H1 (cell line): ENCODE data around the gene ATP6V1C2. TPM values are rescaled to one million over a fixed set of nuclear protein-coding genes. Genes with fewer than 3 reads are reported as not detected.

ENCODE experiments used
- CTCF ChIA-PET: fragments of 300-600 bp; sonication (Branson Sonifier 250); formaldehyde crosslinking; loops from one replicate; lab custom pipeline; 2021; ENCODE audit not compliant: partially characterized antibody; lab: Charles Lee
- POLR2A ChIA-PET: fragments of 300-600 bp; sonication (Branson Sonifier 250); formaldehyde crosslinking; loops from one replicate; lab custom pipeline; 2021; ENCODE audit warnings: inconsistent platforms; ENCODE audit not compliant: partially characterized antibody; lab: Charles Lee
- DNase-seq, 2 experiments: peaks; one replicate each; pipeline versions ENCODE4 v3.0.0 to v3.0.0-alpha.2; 2010 to 2022; ENCODE audit warnings: low spot score in 2 of 2, low read depth in 1 of 2, mixed read lengths in 1 of 2
- FAIRE-seq: peaks from 2 replicates; lab custom pipeline; 2011; peaks lifted over from hg19 to GRCh38; lab: Jason Lieb, UNC
- H2AFZ ChIP-seq: 2 replicates; pipeline ENCODE4 v1.8.1; 2012; ENCODE audit warnings: low read length, inconsistent platforms
- H2AK5ac ChIP-seq: 2 replicates; pipeline ENCODE4 v1.6.1; 2013; ENCODE audit warnings: low read depth, low read length
- H2BK120ac ChIP-seq: replicated peaks from 2 replicates; pipeline ENCODE3; 2013; ENCODE audit warnings: low read depth, low read length, inconsistent platforms
- H2BK12ac ChIP-seq: 2 replicates; pipeline ENCODE4 v1.6.1; 2013; ENCODE audit warnings: low read depth, low read length
- H2BK15ac ChIP-seq: 2 replicates; pipeline ENCODE4 v1.6.1; 2013; ENCODE audit warnings: low read length
- H2BK20ac ChIP-seq: 2 replicates; pipeline ENCODE4 v1.6.1; 2013; ENCODE audit warnings: low read length
- H2BK5ac ChIP-seq: 2 replicates; pipeline ENCODE4 v1.6.1; 2013; ENCODE audit warnings: low read depth, low read length
- H3K14ac ChIP-seq: 2 replicates; pipeline ENCODE4 v1.6.1; 2013; ENCODE audit warnings: inconsistent platforms; ENCODE audit not compliant: insufficient read length
- H3K18ac ChIP-seq: 2 replicates; pipeline ENCODE4 v1.6.1; 2013; ENCODE audit warnings: low read length; ENCODE audit errors: extremely low read depth
- H3K23ac ChIP-seq: 2 replicates; pipeline ENCODE4 v1.6.1; 2013; ENCODE audit warnings: inconsistent platforms; ENCODE audit not compliant: insufficient read length
- H3K23me2 ChIP-seq: 2 replicates; pipeline ENCODE4 v1.6.1; 2013; ENCODE audit warnings: low read depth, low read length
- H3K27ac ChIP-seq: 2 replicates; pipeline ENCODE4 v1.6.1; 2011; ENCODE audit warnings: low read depth, low read length, inconsistent platforms
- H3K27me3 ChIP-seq, 4 experiments: replicated peaks in 1 of 4; 1 replicate in 1 of 4; 2 replicates in 3 of 4; pipeline versions ENCODE4 v1.6.1 to v1.8.1; 2011 to 2013; ENCODE audit warnings: low read length in 3 of 4, mild to moderate bottlenecking in 3 of 4, inconsistent platforms in 2 of 4, mixed read lengths in 2 of 4, moderate library complexity in 1 of 4; ENCODE audit not compliant: control insufficient read depth in 3 of 4, insufficient read depth in 3 of 4; ENCODE audit errors: extremely low read depth in 1 of 4
- H3K36me3 ChIP-seq, 4 experiments: 2 replicates each; pipeline versions ENCODE4 v1.6.1 to v1.8.1; 2011 to 2013; ENCODE audit warnings: mild to moderate bottlenecking in 4 of 4, low read length in 3 of 4, moderate library complexity in 2 of 4, control low read depth in 1 of 4, inconsistent platforms in 1 of 4; ENCODE audit not compliant: insufficient read depth in 4 of 4, control insufficient read depth in 2 of 4
- H3K4ac ChIP-seq: replicated peaks from 2 replicates; pipeline ENCODE3; 2013; ENCODE audit warnings: low read length, low read depth, mixed read lengths, inconsistent platforms; ENCODE audit not compliant: insufficient read length
- H3K4me1 ChIP-seq, 4 experiments: replicated peaks in 1 of 4; 1 replicate in 1 of 4; 2 replicates in 3 of 4; pipeline versions ENCODE4 v1.6.1 to v1.8.1; 2011 to 2013; ENCODE audit warnings: low read length in 3 of 4, inconsistent platforms in 2 of 4, mixed read lengths in 1 of 4; ENCODE audit not compliant: insufficient read depth in 4 of 4, control insufficient read depth in 3 of 4
- H3K4me2 ChIP-seq, 2 experiments: 2 replicates each; pipeline versions ENCODE4 v1.6.1 to v1.8.1; 2011 to 2013; ENCODE audit warnings: low read depth in 2 of 2, low read length in 2 of 2, control low read depth in 1 of 2, inconsistent platforms in 1 of 2, mild to moderate bottlenecking in 1 of 2; ENCODE audit not compliant: insufficient read depth in 1 of 2
- H3K4me3 ChIP-seq, 4 experiments: fragments of 200-600, 300-600 bp in 1 of 4; sonication (generic), shearing (Covaris generic), sonication (Bioruptor Twin) in 1 of 4; 2 replicates each; pipeline versions ENCODE4 v1.5.1 to v1.8.1; 2011 to 2016; ENCODE audit warnings: low read length in 4 of 4, low read depth in 3 of 4, control low read depth in 2 of 4, inconsistent platforms in 2 of 4, mild to moderate bottlenecking in 2 of 4, mixed read lengths in 1 of 4, moderate library complexity in 1 of 4; ENCODE audit not compliant: insufficient read depth in 2 of 4; ENCODE audit errors: extremely low read depth in 1 of 4
- H3K56ac ChIP-seq: replicated peaks from 2 replicates; pipeline ENCODE3; 2013; ENCODE audit warnings: low read depth, mild to moderate bottlenecking, mixed read lengths, low read length, inconsistent platforms; ENCODE audit not compliant: insufficient read length
- H3K79me1 ChIP-seq: 2 replicates; pipeline ENCODE4 v1.6.1; 2013; ENCODE audit warnings: low read depth, low read length, control low read depth
- H3K79me2 ChIP-seq, 2 experiments: 2 replicates each; pipeline versions ENCODE4 v1.6.1 to v1.8.1; 2012 to 2013; ENCODE audit warnings: low read length in 2 of 2, mild to moderate bottlenecking in 2 of 2, inconsistent platforms in 1 of 2; ENCODE audit not compliant: insufficient read depth in 2 of 2, control insufficient read depth in 1 of 2
- H3K9ac ChIP-seq, 4 experiments: replicated peaks in 1 of 4; 1 replicate in 1 of 4; 2 replicates in 3 of 4; pipeline versions ENCODE4 v1.6.1 to v1.8.1; 2011 to 2013; ENCODE audit warnings: low read depth in 3 of 4, low read length in 3 of 4, control low read depth in 2 of 4, mild to moderate bottlenecking in 2 of 4, moderate library complexity in 2 of 4, inconsistent platforms in 1 of 4; ENCODE audit errors: extremely low read depth in 1 of 4
- H3K9me3 ChIP-seq, 2 experiments: 2 replicates each; pipeline versions ENCODE4 v1.6.1 to v1.8.1; 2012 to 2013; ENCODE audit warnings: mild to moderate bottlenecking in 2 of 2, moderate library complexity in 2 of 2, control low read depth in 1 of 2, inconsistent platforms in 1 of 2, low read depth in 1 of 2, low read length in 1 of 2, mixed read lengths in 1 of 2; ENCODE audit not compliant: insufficient read depth in 2 of 2
- H4K20me1 ChIP-seq, 2 experiments: replicated peaks in 1 of 2; 2 replicates each; pipeline versions ENCODE3 to v1.8.1; 2011 to 2013; ENCODE audit warnings: inconsistent platforms in 2 of 2, low read length in 2 of 2, mild to moderate bottlenecking in 1 of 2; ENCODE audit not compliant: insufficient read depth in 2 of 2, control insufficient read depth in 1 of 2
- H4K5ac ChIP-seq: 2 replicates; pipeline ENCODE4 v1.6.1; 2013; ENCODE audit warnings: low read length, low read depth, mixed read lengths, inconsistent platforms; ENCODE audit not compliant: insufficient read length
- H4K8ac ChIP-seq: 2 replicates; pipeline ENCODE4 v1.8.0; 2013; ENCODE audit warnings: mild to moderate bottlenecking, moderate library complexity, low read length, inconsistent platforms; ENCODE audit not compliant: insufficient read depth; ENCODE audit errors: extremely low read depth
- H4K91ac ChIP-seq: replicated peaks from 2 replicates; pipeline ENCODE3; 2013; ENCODE audit warnings: low read length, mixed read lengths, inconsistent platforms; ENCODE audit not compliant: insufficient read length
- KDM4A ChIP-seq: IDR thresholded peaks from one replicate; pipeline ENCODE4 v1.7.1; 2012; ENCODE audit warnings: low read depth, mild to moderate bottlenecking, moderate library complexity, low read length, inconsistent platforms; ENCODE audit not compliant: severe bottlenecking
- MAFK ChIP-seq: IDR thresholded peaks from 2 replicates; pipeline ENCODE4 v1.6.1; 2012; ENCODE audit warnings: low read depth, mild to moderate bottlenecking, improper control_type of control experiment, low read length
- POLR2A ChIP-seq, 2 experiments: IDR thresholded peaks; 1 replicate in 1 of 2; 2 replicates in 1 of 2; pipeline ENCODE4 v1.6.1; 2011; ENCODE audit warnings: low read depth in 2 of 2, low read length in 2 of 2, mild to moderate bottlenecking in 2 of 2; ENCODE audit errors: control extremely low read depth in 1 of 2
- SP1 ChIP-seq: IDR thresholded peaks from 2 replicates; pipeline ENCODE4 v1.6.1; 2011; ENCODE audit warnings: low read depth, low read length
- TAF7 ChIP-seq: optimal IDR thresholded peaks from 2 replicates; pipeline ENCODE3; 2011; ENCODE audit warnings: low read depth, mild to moderate bottlenecking, inconsistent platforms, low read length, moderate library complexity, borderline replicate concordance
- TEAD4 ChIP-seq: IDR thresholded peaks from 2 replicates; pipeline ENCODE4 v1.6.1; 2012; ENCODE audit warnings: low read depth, low read length, inconsistent platforms, mixed read lengths
- YY1 ChIP-seq: IDR thresholded peaks from 2 replicates; pipeline ENCODE4 v1.6.1; 2011; ENCODE audit warnings: low read depth, mild to moderate bottlenecking, low read length
- WGBS, 2 experiments: shearing (Covaris generic) in 1 of 2; methylation state at CpG; one replicate each; pipeline versions ENCODE4 v1.1.6 to v1.1.7; 2013 to 2015; ENCODE audit warnings: low lambda C conversion rate in 2 of 2, mixed read lengths in 2 of 2, inconsistent platforms in 1 of 2, low coverage in 1 of 2, missing lambda C conversion rate in 1 of 2; ENCODE audit not compliant: insufficient replicate concordance in 2 of 2, insufficient coverage in 1 of 2, insufficient read length in 1 of 2; ENCODE audit errors: extremely low coverage in 1 of 2, missing lambda C conversion rate in 1 of 2; 5-methylcytosine and 5-hydroxymethylcytosine counted together
- polyA plus RNA-seq, 7 experiments: library from polyadenylated mRNA; depleted of rRNA in 3 of 7; stranded (reverse) in 5 of 7; unstranded in 2 of 7; fragments of >200 nt in 5 of 7; fragments of 200-250 nt in 2 of 7; gene quantifications; 1 replicate in 5 of 7; 2 replicates in 1 of 7; 4 replicates in 1 of 7; pipeline versions ENCODE4 v1.2.1 to v1.2.3, GENCODE V29; 2011 to 2013; ENCODE audit warnings: missing spikeins in 2 of 7, mixed read lengths in 2 of 7
- total RNA-seq: library from RNA; stranded (reverse); fragmentation: NEBNext Ultra II Directional; extraction: Animal tissue kit (Norgen Biotek cat#: 25700); gene quantifications from 2 replicates; pipeline ENCODE4 v1.2.1, GENCODE V29; 2021
- TF ChIP-seq, protein P1 (sequence below): IDR thresholded peaks from 2 replicates; pipeline ENCODE4 v1.6.1; 2012; ENCODE audit warnings: low read length, inconsistent platforms
- TF ChIP-seq, protein P2 (sequence below), 3 experiments: IDR thresholded peaks; 1 replicate in 2 of 3; 2 replicates in 1 of 3; pipeline versions ENCODE4 v1.5.1 to v1.6.1; 2011; ENCODE audit warnings: low read length in 3 of 3, mild to moderate bottlenecking in 3 of 3, inconsistent platforms in 2 of 3, low read depth in 1 of 3, moderate library complexity in 1 of 3; ENCODE audit not compliant: insufficient read depth in 1 of 3; ENCODE audit errors: control extremely low read depth in 1 of 3

Gene ATP6V1C2
- total and polyA plus RNA-seq, 2 of the 8 experiments (the other 6 are each of a cell fraction or from before 2014, with no cell fraction given) = 0.29 to 0.74 TPM

- Histone ChIP-seq H3K23ac (no peak overlapping the region), H3K18ac (no peak overlapping the region), H2AFZ (no peak overlapping the region), H2BK5ac (no peak overlapping the region), H2BK20ac (no peak overlapping the region), H3K9me3 (no peaks in the 10 kb centered on the region), H3K14ac (no peak overlapping the region), H3K27me3 (no peaks in the 10 kb centered on the region), H3K4me2 (no peak overlapping the region), H3K4me3 (no peak overlapping the region), H3K23me2 (no peaks in the 10 kb centered on the region), H2BK120ac (no peak overlapping the region), H4K5ac (no peak overlapping the region), H2AK5ac (no peak overlapping the region), H4K8ac (no peak overlapping the region; the same call in 1 of the 2 replicates), H4K20me1 (no peaks in the 10 kb centered on the region), H3K4ac (no peak overlapping the region), H3K36me3 (no peaks in the 10 kb centered on the region), H3K4me1 (peaks cover 0 to 8% (median 0%) of the 10 kb centered on the region in 4 experiments; a peak in 2 of 7 replicates), H3K79me2 (no peaks in the 10 kb centered on the region), H3K56ac (no peak overlapping the region), H2BK15ac (no peak overlapping the region), H3K27ac (no peak overlapping the region), H4K91ac (no peak overlapping the region), H3K9ac (no peak overlapping the region), H2BK12ac (no peak overlapping the region), H3K79me1 (no peaks in the 10 kb centered on the region)
- ChIA-PET CTCF (interaction anchor here (0.6 to 1.1 kb wide), 3 partner anchors 13 to 369 kb away, joined by 3 read pairs; a partner anchor contains a TSS), POLR2A (no interaction called here)
- no peak for DNase-seq
- FAIRE-seq = no peak
- 92% methylated on average over 18 of the region's 18 CpGs; no CpG with 5 or more reads in 1 of the 2 experiments for WGBS, 2 experiments
- no peak for TF ChIP-seq MAFK
- TF ChIP-seq, protein P1, sequence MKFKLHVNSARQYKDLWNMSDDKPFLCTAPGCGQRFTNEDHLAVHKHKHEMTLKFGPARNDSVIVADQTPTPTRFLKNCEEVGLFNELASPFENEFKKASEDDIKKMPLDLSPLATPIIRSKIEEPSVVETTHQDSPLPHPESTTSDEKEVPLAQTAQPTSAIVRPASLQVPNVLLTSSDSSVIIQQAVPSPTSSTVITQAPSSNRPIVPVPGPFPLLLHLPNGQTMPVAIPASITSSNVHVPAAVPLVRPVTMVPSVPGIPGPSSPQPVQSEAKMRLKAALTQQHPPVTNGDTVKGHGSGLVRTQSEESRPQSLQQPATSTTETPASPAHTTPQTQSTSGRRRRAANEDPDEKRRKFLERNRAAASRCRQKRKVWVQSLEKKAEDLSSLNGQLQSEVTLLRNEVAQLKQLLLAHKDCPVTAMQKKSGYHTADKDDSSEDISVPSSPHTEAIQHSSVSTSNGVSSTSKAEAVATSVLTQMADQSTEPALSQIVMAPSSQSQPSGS = no peak
- TF ChIP-seq YY1 = no peak
- TF ChIP-seq KDM4A = no peak
- no peak for TF ChIP-seq POLR2A (IDR thresholded peaks at IDR 0.05; ENCODE audit: control extremely low read depth in 1 of 2, low read depth in 2 of 2, low read length in 2 of 2)
- no peak for TF ChIP-seq TEAD4
- TF ChIP-seq, protein P2, sequence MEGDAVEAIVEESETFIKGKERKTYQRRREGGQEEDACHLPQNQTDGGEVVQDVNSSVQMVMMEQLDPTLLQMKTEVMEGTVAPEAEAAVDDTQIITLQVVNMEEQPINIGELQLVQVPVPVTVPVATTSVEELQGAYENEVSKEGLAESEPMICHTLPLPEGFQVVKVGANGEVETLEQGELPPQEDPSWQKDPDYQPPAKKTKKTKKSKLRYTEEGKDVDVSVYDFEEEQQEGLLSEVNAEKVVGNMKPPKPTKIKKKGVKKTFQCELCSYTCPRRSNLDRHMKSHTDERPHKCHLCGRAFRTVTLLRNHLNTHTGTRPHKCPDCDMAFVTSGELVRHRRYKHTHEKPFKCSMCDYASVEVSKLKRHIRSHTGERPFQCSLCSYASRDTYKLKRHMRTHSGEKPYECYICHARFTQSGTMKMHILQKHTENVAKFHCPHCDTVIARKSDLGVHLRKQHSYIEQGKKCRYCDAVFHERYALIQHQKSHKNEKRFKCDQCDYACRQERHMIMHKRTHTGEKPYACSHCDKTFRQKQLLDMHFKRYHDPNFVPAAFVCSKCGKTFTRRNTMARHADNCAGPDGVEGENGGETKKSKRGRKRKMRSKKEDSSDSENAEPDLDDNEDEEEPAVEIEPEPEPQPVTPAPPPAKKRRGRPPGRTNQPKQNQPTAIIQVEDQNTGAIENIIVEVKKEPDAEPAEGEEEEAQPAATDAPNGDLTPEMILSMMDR (IDR thresholded peaks at IDR 0.05; ENCODE audit: control extremely low read depth in 1 of 3, insufficient read depth in 1 of 3, low read depth in 1 of 3, low read length in 3 of 3) = no peak
- TF ChIP-seq TAF7 = no peak
- TF ChIP-seq SP1 = no peak
These were observed 42.8 kb downstream of the ATP6V1C2 start for GRCh38 chr2:10764096-10764785.
